Neural cell (in vitro differentiated cells): ENCODE measurements around the gene TUBB2A. TPM values are rescaled to one million over a fixed set of nuclear protein-coding genes. Genes with fewer than 3 reads are reported as not detected.

Experiments used
- H2AFZ ChIP-seq: fragments of 200-600, 300-800 bp; sonication (generic), shearing (Covaris generic); 2 replicates; pipeline ENCODE4 v1.6.0; 2014; ENCODE audit warnings: low read depth, mild to moderate bottlenecking, antibody characterized with exemption, low read length, moderate library complexity
- H3F3A ChIP-seq: fragments of 200-600 bp; shearing (Covaris generic); 2 replicates; pipeline ENCODE4 v1.6.1; 2016; ENCODE audit warnings: mild to moderate bottlenecking, moderate library complexity, mixed read lengths, antibody characterized with exemption, low read length; ENCODE audit not compliant: insufficient read depth, poor library complexity, severe bottlenecking
- H3K27ac ChIP-seq: fragments of 200-600, 300-800 bp; sonication (generic), shearing (Covaris generic); 2 replicates; pipeline ENCODE4 v1.5.1; 2014; ENCODE audit warnings: mild to moderate bottlenecking, low read length, moderate library complexity
- H3K27me3 ChIP-seq: fragments of 300-800, 200-600 bp; sonication (generic), shearing (Covaris generic); 2 replicates; pipeline ENCODE4 v1.6.0; 2014; ENCODE audit warnings: mild to moderate bottlenecking, low read depth, low read length, moderate library complexity; ENCODE audit not compliant: insufficient read depth
- H3K36me3 ChIP-seq: fragments of 300-800, 200-600 bp; sonication (generic), shearing (Covaris generic); 2 replicates; pipeline ENCODE4 v1.5.1; 2014; ENCODE audit warnings: mild to moderate bottlenecking, antibody characterized with exemption, low read length, moderate library complexity; ENCODE audit not compliant: insufficient read depth
- H3K4me2 ChIP-seq: fragments of 300-800, 200-600 bp; sonication (generic), shearing (Covaris generic); 2 replicates; pipeline ENCODE4 v1.6.0; 2014; ENCODE audit warnings: mild to moderate bottlenecking, low read length
- H3K4me3 ChIP-seq: fragments of 300-800, 200-600 bp; sonication (generic), shearing (Covaris generic); 2 replicates; pipeline ENCODE4 v1.5.1; 2014; ENCODE audit warnings: mild to moderate bottlenecking, low read length, moderate library complexity
- H3K79me2 ChIP-seq: fragments of 200-600 bp; shearing (Covaris generic); replicated peaks from 2 replicates; pipeline ENCODE4 v1.6.0; 2014; ENCODE audit warnings: mild to moderate bottlenecking, low read length, moderate library complexity; ENCODE audit not compliant: insufficient read depth
- H3K9ac ChIP-seq: fragments of 300-800, 200-600 bp; sonication (generic), shearing (Covaris generic); 2 replicates; pipeline ENCODE4 v1.6.1; 2016; ENCODE audit warnings: mild to moderate bottlenecking, low read length, mixed read lengths
- H3K9me2 ChIP-seq: fragments of 200-600 bp; shearing (Covaris generic); 2 replicates; pipeline ENCODE4 v1.6.1; 2016; ENCODE audit warnings: mild to moderate bottlenecking, low read length, mixed read lengths; ENCODE audit not compliant: insufficient read depth
- H3K9me3 ChIP-seq: fragments of 200-600, 300-800 bp; sonication (generic), shearing (Covaris generic); 2 replicates; pipeline ENCODE4 v1.6.1; 2016; ENCODE audit warnings: mild to moderate bottlenecking, mixed run types, low read length, moderate library complexity, mixed read lengths
- H4K20me1 ChIP-seq: fragments of 200-600 bp; shearing (Covaris generic); 2 replicates; pipeline ENCODE4 v1.6.1; 2016; ENCODE audit warnings: mild to moderate bottlenecking, mixed run types; ENCODE audit not compliant: insufficient read depth
- CTCF ChIP-seq: fragments of 450-650 bp; IDR thresholded peaks from 2 replicates; pipeline ENCODE4 v1.5.1; 2014; ENCODE audit warnings: antibody characterized with exemption, mild to moderate bottlenecking, moderate library complexity; ENCODE audit not compliant: poor library complexity, severe bottlenecking
- EP300 ChIP-seq: fragments of 450-650 bp; conservative IDR thresholded peaks from 2 replicates; pipeline ENCODE4 v1.6.1; 2014; ENCODE audit warnings: antibody characterized with exemption, mild to moderate bottlenecking, moderate library complexity; ENCODE audit not compliant: poor library complexity, severe bottlenecking
- EZH2 ChIP-seq: fragments of 200-600, 300-800 bp; shearing (Covaris generic), sonication (generic); IDR thresholded peaks from 2 replicates; pipeline ENCODE4 v1.6.1; 2014; ENCODE audit warnings: antibody characterized with exemption, low read length, borderline replicate concordance, mild to moderate bottlenecking; ENCODE audit not compliant: insufficient read depth, poor library complexity, severe bottlenecking
- MXI1 ChIP-seq: fragments of 450-650 bp; conservative IDR thresholded peaks from 2 replicates; pipeline ENCODE4 v1.6.1; 2014; ENCODE audit warnings: antibody characterized with exemption, mild to moderate bottlenecking; ENCODE audit not compliant: poor library complexity, severe bottlenecking
- RAD21 ChIP-seq: fragments of 450-650 bp; conservative IDR thresholded peaks from 2 replicates; pipeline ENCODE4 v1.6.1; 2014; ENCODE audit warnings: antibody characterized with exemption, mild to moderate bottlenecking, moderate library complexity
- REST ChIP-seq: IDR thresholded peaks from 2 replicates; pipeline ENCODE4 v1.6.1; 2012; ENCODE audit warnings: borderline replicate concordance
- SMC3 ChIP-seq: fragments of 450-650 bp; conservative IDR thresholded peaks from 2 replicates; pipeline ENCODE4 v1.6.1; 2014; ENCODE audit warnings: antibody characterized with exemption, mild to moderate bottlenecking, moderate library complexity; ENCODE audit not compliant: poor library complexity
- TAF1 ChIP-seq: IDR thresholded peaks from 2 replicates; pipeline ENCODE4 v1.6.1; 2012; ENCODE audit warnings: low read depth
- polyA plus RNA-seq: library from polyadenylated mRNA; depleted of rRNA; stranded (reverse); fragments of >200 nt; gene quantifications from 2 replicates; pipeline ENCODE4 v1.2.3, GENCODE V29; 2014

The TUBB2A gene
- polyA plus RNA-seq, 1 donor from 2014 or later = 1,088 TPM

GRCh38 chr6:3143158-3143557, 14.2 kb downstream of the TUBB2A start:
- Histone ChIP-seq H3K9me3 (no peaks in the 10 kb centered on the region), H3K4me3 (no peak overlapping the region), H3K27me3 (no peaks in the 10 kb centered on the region), H3K27ac (no peak overlapping the region), H2AFZ (no peak overlapping the region), H3K9me2 (no peaks in the 10 kb centered on the region), H4K20me1 (no peaks in the 10 kb centered on the region), H3K36me3 (no peaks in the 10 kb centered on the region), H3K79me2 (no peaks in the 10 kb centered on the region), H3K4me2 (no peak overlapping the region), H3F3A (no peaks in the 10 kb centered on the region), H3K9ac (no peak overlapping the region)
- TF ChIP-seq SMC3 (no peak), MXI1 (no peak)

- H3K9me3 ChIP-seq = no peaks in the 10 kb centered on the region
- no peaks in the 10 kb centered on the region for H3K27me3 ChIP-seq
- H4K20me1 ChIP-seq = no peaks in the 10 kb centered on the region
- H3K27ac ChIP-seq = no peak overlapping the region
- H3K9me2 ChIP-seq = no peaks in the 10 kb centered on the region
- no peaks in the 10 kb centered on the region for H3K79me2 ChIP-seq
- H3K36me3 ChIP-seq = no peaks in the 10 kb centered on the region
- H3K9ac ChIP-seq = no peak overlapping the region
- H3F3A ChIP-seq = no peaks in the 10 kb centered on the region
- TF ChIP-seq CTCF (no peak), MXI1 (no peak), EZH2 (no peak), RAD21 (no peak), REST (no peak)
- no peak overlapping the region for H2AFZ ChIP-seq
- no peak overlapping the region for H3K4me2 ChIP-seq
- H3K4me3 ChIP-seq = no peak overlapping the region
These were observed 14.8 kb downstream of the TUBB2A start for GRCh38 chr6:3142536-3142935.

GRCh38 chr6:3140201-3140600, 17.1 kb downstream of the TUBB2A start:
- H3K4me2 ChIP-seq = no peak overlapping the region
- no peaks in the 10 kb centered on the region for H3K9me3 ChIP-seq
- no peak overlapping the region for H3K27ac ChIP-seq
- no peak overlapping the region for H3K4me3 ChIP-seq
- no peaks in the 10 kb centered on the region for H3K79me2 ChIP-seq
- H3K9me2 ChIP-seq = no peaks in the 10 kb centered on the region
- no peaks in the 10 kb centered on the region for H4K20me1 ChIP-seq
- no peak for TF ChIP-seq EP300
- TF ChIP-seq REST = no peak
- no peak for TF ChIP-seq TAF1
- TF ChIP-seq CTCF = no peak
- H3K36me3 ChIP-seq = no peaks in the 10 kb centered on the region
- no peak overlapping the region for H2AFZ ChIP-seq
- H3K9ac ChIP-seq = no peak overlapping the region
- H3F3A ChIP-seq = no peaks in the 10 kb centered on the region
- H3K27me3 ChIP-seq = no peaks in the 10 kb centered on the region
